ENCODE data around the gene PUM2. TPM values are rescaled to one million over a fixed set of nuclear protein-coding genes. Genes with fewer than 3 reads are reported as not detected.

PUM2 gene
- total and polyA plus RNA-seq, 7 donors, result 13.0 to 61.7 (median 43.9) TPM

GRCh38 chr2:20303966-20304365 lies 46.7 kb downstream of the PUM2 start:
- WGBS, 3 donors, result 91 to 100% (median 96%) methylated on average over 1 of the region's 1 CpG
- Histone ChIP-seq H3K4me3 (no peak overlapping the region), H3K36me3 (ENCODE audit: insufficient read depth in 1 of 2, low read depth in 1 of 2) (peaks cover 4 to 75% of the 10 kb centered on the region in 2 donors), H3K27ac (no peak overlapping the region), H3K27me3 (ENCODE audit: insufficient read depth in 3 of 3, low read length in 2 of 3) (no peaks in the 10 kb centered on the region), H3K9me3 (no peaks in the 10 kb centered on the region), H3K4me1 (no peaks in the 10 kb centered on the region)
- DNase-seq, result no peak
- TF ChIP-seq, protein P1, sequence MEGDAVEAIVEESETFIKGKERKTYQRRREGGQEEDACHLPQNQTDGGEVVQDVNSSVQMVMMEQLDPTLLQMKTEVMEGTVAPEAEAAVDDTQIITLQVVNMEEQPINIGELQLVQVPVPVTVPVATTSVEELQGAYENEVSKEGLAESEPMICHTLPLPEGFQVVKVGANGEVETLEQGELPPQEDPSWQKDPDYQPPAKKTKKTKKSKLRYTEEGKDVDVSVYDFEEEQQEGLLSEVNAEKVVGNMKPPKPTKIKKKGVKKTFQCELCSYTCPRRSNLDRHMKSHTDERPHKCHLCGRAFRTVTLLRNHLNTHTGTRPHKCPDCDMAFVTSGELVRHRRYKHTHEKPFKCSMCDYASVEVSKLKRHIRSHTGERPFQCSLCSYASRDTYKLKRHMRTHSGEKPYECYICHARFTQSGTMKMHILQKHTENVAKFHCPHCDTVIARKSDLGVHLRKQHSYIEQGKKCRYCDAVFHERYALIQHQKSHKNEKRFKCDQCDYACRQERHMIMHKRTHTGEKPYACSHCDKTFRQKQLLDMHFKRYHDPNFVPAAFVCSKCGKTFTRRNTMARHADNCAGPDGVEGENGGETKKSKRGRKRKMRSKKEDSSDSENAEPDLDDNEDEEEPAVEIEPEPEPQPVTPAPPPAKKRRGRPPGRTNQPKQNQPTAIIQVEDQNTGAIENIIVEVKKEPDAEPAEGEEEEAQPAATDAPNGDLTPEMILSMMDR (IDR thresholded peaks at IDR 0.05), result no peak
- intact Hi-C loops (cut with DNase I), result loop anchor here in 1 of 2 donors (10.0 kb wide), 1 partner anchor 49 kb away; no protein-coding TSS in a partner anchor
- no peak for ATAC-seq

GRCh38 chr2:20302019-20302418 lies 48.6 kb downstream of the PUM2 start:
- Histone ChIP-seq H3K36me3 (ENCODE audit: insufficient read depth in 1 of 2, low read depth in 1 of 2) (peaks cover 0 to 75% of the 10 kb centered on the region in 2 donors), H3K27me3 (ENCODE audit: insufficient read depth in 3 of 3, low read length in 2 of 3) (no peaks in the 10 kb centered on the region), H3K4me3 (no peak overlapping the region), H3K4me1 (no peaks in the 10 kb centered on the region), H3K27ac (no peak overlapping the region), H3K9me3 (no peaks in the 10 kb centered on the region)
- intact Hi-C loops (cut with DNase I), result loop anchor here in 1 of 2 donors (10.0 kb wide), 1 partner anchor 47 kb away; no protein-coding TSS in a partner anchor
- no peak for ATAC-seq
- TF ChIP-seq, protein P1 (IDR thresholded peaks at IDR 0.05), result no peak
- no peak for DNase-seq
- WGBS, 3 donors, result 88 to 94% (median 93%) methylated on average over 4 of the region's 4 CpGs

DNA sequence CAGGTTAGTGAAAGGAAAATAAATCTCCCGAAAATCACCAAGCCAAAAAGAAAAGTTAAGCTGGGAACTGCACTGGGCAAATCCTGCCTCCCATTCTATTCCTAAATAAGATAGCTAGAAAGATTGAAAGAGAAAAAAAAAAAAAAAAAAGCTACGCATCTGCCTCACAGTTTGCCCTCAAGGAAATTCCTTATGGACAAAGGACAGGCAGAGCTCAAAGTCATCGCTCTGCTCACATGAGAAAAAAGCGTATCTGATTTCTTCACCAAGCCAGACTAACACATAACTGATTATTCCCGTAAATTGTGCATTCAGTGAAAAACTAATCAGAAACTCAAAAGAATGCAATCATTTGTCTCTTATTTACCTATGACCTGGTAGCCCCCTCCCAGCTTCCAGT lies 50.0 kb downstream of the PUM2 start:
- Histone ChIP-seq H3K36me3 (ENCODE audit: insufficient read depth in 1 of 2, low read depth in 1 of 2) (peaks cover 0 to 70% of the 10 kb centered on the region in 2 donors), H3K9me3 (no peaks in the 10 kb centered on the region), H3K4me3 (no peak overlapping the region), H3K4me1 (no peaks in the 10 kb centered on the region), H3K27me3 (ENCODE audit: insufficient read depth in 3 of 3, low read length in 2 of 3) (no peaks in the 10 kb centered on the region), H3K27ac (no peak overlapping the region)
- ATAC-seq (no peak), DNase-seq (no peak)
- 87 to 91% (median 90%) methylated on average over 5 of the region's 5 CpGs for WGBS, 3 donors
- TF ChIP-seq, protein P1 (IDR thresholded peaks at IDR 0.05), result no peak
- intact Hi-C loops (cut with DNase I), result loop anchor here in 1 of 2 donors (10.0 kb wide), 1 partner anchor 46 kb away; no protein-coding TSS in a partner anchor

DNA sequence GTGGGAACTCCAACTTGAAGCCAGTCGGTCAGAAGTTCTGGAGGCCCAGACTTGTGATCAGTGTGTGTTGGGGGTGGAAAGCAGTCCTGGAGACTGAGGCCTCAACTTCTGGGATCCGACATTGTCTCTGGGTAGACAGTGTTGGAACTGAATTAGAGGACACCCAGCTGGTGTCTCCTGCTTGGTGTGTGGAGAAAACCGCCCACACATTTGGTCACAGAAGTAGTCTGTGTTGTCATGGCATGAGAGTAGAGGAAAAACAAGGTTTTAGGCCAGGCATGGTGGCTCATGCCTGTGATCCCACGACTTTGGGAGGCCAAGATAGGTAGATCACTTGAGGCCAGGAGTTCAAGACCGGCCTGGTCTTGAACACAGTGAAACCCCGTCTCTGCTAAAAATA lies 51.5 kb downstream of the PUM2 start:
- H3K27ac ChIP-seq, result no peak overlapping the region
- H3K9me3 ChIP-seq, result no peaks in the 10 kb centered on the region
- no peak for DNase-seq
- no peak for ATAC-seq
- intact Hi-C loops (cut with DNase I), result no loop called here
- H3K36me3 ChIP-seq (ENCODE audit: insufficient read depth in 1 of 2, low read depth in 1 of 2), result peaks cover 0 to 82% of the 10 kb centered on the region in 2 donors
- H3K4me1 ChIP-seq, result no peaks in the 10 kb centered on the region
- no peak overlapping the region for H3K4me3 ChIP-seq
- H3K27me3 ChIP-seq (ENCODE audit: insufficient read depth in 3 of 3, low read length in 2 of 3), result no peaks in the 10 kb centered on the region
- WGBS, 3 donors, result 76 to 87% (median 84%) methylated on average over 6 of the region's 6 CpGs
- TF ChIP-seq, protein P1 (IDR thresholded peaks at IDR 0.05), result no peak

- DNase-seq (no peak), ATAC-seq (no peak)
- no peak overlapping the region for H3K4me3 ChIP-seq
- intact Hi-C loops (cut with DNase I), result no loop called here
- H3K27me3 ChIP-seq (ENCODE audit: insufficient read depth in 3 of 3, low read length in 2 of 3), result no peaks in the 10 kb centered on the region
- 94 to 95% (median 94%) methylated on average over 9 of the region's 9 CpGs for WGBS, 3 donors
- no peak overlapping the region for H3K27ac ChIP-seq
- TF ChIP-seq, protein P1 (IDR thresholded peaks at IDR 0.05), result no peak
- no peaks in the 10 kb centered on the region for H3K4me1 ChIP-seq
- no peaks in the 10 kb centered on the region for H3K9me3 ChIP-seq
- peaks cover 2 to 87% of the 10 kb centered on the region in 2 donors for H3K36me3 ChIP-seq (ENCODE audit: insufficient read depth in 1 of 2, low read depth in 1 of 2)
Observed at GRCh38 chr2:20294231-20294630, 56.4 kb downstream of the PUM2 start.

All from psoas muscle (tissue), 8 donors.